Endometrial microvascular endothelial cells (primary cell): ENCODE results near the gene KLF6. TPM values are rescaled to one million over a fixed set of nuclear protein-coding genes. Genes with fewer than 3 reads are reported as not detected.

ENCODE experiments used
- in situ Hi-C: cut with HindIII; loops from 2 replicates; pipeline ENCODE4 v1.10.0; 2017; ENCODE audit warnings: low sequenced_read_pairs, low pct_unique_long_range_greater_than_20kb; ENCODE audit errors: inconsistent ontology term
- total RNA-seq: library from RNA; depleted of rRNA; stranded (reverse); fragments of >200 nt; gene quantifications from one replicate; pipeline ENCODE4 v1.2.3, GENCODE V29; 2015; ENCODE audit errors: inconsistent ontology term

The KLF6 gene
- total RNA-seq, 1 donor from 2014 or later = 56.8 TPM

- in situ Hi-C loops = no loop called here
Measured at GRCh38 chr10:3813986-3814837, 29.2 kb upstream of the KLF6 start.

- in situ Hi-C loops = no loop called here
Measured at GRCh38 chr10:3813267-3813666, 28.3 kb upstream of the KLF6 start.

DNA sequence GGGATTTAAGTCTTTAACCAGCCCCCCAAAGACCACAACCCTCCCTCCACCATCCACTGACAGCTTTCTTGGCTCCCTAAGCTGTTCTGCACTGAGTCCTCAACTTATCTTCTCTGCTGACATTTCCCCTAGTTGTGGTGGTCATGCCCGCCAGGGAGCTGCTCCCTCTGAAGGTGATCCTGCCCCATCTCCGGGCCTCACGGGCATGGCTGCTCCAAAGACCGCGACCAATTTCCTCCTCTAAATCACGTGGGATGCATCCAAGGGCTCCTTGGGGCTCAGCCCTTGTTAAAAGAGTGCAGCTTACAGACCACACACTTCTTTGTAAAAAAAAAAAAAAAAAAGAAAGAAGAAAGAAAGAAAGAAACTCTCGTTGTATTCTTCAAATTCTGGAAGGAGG is 27.1 kb upstream of the KLF6 start:
- in situ Hi-C loops = no loop called here

DNA sequence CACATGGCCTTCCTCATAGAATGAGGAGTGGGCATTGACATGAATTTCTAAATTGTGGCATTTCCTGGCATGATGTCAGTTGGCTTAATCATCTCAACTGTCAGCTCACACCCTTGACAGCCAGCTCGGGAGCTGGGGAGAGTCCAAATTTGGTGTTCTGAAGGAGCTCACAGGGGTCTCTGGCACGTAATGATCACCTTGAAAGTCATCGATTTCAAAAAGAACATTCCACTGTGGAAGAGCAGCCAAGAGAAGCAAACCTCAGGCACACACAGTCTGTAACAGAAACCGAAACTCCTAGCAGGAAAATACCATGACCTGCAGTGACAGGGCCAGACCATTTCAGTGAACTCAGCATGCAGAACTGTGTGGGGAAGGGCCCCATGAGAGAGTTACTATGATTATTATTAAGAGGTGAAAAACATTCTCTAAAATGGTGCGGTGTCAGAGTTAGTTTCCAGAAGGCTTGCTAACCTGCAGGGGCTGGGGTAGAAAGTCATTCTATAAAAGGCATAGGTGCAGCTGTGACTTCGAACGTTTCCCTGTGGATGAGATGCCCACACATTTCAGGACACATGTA is 26.4 kb upstream of the KLF6 start:
- in situ Hi-C loops = no loop called here

DNA sequence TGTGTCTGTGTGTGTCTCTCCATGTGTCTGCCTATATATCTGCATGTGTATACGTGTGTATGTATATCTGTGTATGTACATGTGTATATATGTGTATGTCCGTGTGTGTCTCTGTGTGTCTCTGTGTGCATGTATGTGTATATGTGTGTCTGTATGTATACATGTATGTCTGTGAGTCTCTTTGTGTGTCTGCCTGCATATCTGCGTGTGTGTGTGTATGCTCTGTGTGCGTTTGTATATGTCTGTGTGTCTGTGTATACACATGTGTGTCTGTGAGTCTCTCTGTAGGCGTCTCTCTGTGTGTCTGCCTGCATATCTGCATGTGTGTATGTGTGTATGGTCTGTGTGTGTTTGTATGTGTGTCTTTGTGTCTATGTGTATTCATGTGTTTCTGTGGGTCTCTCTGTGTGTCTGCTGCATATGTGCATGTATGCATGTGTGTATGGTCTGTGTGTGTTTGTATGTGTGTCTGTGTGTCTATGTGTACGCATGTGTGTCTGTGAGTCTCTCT is 23.7 kb upstream of the KLF6 start:
- in situ Hi-C loops = no loop called here

- in situ Hi-C loops = no loop called here
Measured at GRCh38 chr10:3807928-3808496, 23.0 kb upstream of the KLF6 start.

DNA sequence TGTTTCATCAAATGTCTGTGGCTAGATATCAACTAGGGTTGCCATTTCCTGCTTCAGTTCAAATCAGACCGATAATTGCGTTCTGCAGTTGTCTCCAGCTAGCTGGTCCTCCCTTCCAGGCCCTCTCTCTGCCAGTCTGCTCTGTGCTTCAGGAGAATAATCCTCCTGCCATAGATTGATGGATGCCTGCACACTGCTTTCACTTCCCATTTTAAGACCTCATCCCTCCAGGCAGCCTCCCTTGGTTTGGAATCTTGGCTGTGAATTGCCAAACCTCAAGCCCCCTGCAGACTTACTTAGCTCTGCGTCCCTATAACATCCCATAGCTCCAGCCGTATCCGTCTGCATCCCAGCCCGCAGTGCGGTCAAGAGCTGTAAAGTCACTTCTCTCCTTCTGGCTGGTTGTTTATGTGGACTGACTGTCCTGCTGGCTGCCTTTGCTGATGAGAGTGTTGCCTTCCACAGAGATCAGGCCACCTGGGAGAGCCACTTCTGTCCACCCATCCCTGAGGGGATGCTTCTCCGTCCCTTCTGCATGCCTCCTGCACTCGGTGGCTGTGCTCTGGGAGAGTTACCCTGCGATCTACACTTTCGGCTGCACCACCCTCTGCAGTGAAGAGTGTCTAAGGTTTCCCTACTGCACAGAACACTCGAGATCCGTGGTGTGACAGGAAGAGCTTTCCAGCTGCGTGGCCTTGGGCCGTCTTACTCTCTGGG is 22.4 kb upstream of the KLF6 start:
- in situ Hi-C loops = no loop called here

- in situ Hi-C loops = no loop called here
Measured at GRCh38 chr10:3806603-3807002, 21.6 kb upstream of the KLF6 start.

- in situ Hi-C loops = no loop called here
Measured at GRCh38 chr10:3805791-3806461, 20.9 kb upstream of the KLF6 start.

DNA sequence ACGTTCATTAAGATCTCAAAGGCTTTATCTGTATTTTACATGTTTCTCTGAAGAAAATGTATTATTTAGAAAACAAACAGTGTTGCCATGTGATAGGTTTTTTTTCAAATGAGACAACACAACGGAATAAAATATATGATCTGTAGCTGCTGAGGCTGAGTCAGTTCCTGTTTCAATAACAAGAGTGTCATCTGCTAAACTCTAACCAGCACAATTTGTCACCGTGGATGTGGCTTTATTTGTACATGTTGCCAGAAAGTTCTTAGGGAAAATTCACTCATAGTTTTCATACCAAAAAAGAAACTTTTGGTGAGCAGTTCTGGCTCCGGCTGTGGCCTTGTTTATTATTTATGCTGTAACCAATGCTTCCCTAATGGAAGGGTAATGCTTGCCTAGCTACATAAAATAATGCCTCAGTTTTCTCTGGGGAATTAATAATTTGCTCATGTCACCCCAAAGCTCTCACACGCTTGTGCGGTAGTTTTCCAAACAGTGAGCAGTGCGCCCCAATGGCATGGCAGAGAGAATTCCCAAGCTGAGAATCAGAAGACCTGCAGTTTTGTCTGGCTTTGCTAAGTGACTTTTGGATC is 20.3 kb upstream of the KLF6 start:
- in situ Hi-C loops = no loop called here

GRCh38 chr10:3803927-3804741 is 19.1 kb upstream of the KLF6 start:
- in situ Hi-C loops = no loop called here

- in situ Hi-C loops = no loop called here
Measured at GRCh38 chr10:3803295-3803926, 18.4 kb upstream of the KLF6 start.

DNA sequence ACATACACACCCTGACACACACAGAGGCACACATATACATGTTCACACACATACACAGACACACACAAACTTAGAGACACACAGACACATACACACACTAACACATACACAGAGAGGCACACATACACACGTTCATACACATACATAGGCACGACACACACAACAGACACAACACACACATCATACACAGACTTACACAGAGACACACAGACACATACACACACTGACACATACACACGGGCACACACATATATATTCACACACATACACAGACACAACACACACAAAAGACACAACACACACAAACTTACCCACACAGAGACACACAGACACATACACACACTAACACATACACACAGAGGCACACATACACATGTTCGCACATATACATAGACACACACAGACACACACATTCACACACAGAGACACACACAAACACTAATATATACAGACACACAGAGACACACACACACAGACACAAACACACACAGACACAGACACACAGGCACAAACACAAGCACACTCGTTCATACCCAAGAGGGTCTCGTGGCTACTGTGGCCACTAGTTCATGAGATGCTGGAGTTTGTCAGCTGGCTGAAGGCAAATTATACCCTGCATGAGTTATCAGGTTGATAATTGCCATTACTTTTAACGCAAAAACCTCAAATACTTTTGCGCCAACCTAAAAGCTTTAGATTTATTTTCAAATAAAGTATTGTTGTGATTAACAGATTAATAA is 17.7 kb upstream of the KLF6 start:
- in situ Hi-C loops = no loop called here

- in situ Hi-C loops = no loop called here
Measured at GRCh38 chr10:3801558-3802192, 16.7 kb upstream of the KLF6 start.

DNA sequence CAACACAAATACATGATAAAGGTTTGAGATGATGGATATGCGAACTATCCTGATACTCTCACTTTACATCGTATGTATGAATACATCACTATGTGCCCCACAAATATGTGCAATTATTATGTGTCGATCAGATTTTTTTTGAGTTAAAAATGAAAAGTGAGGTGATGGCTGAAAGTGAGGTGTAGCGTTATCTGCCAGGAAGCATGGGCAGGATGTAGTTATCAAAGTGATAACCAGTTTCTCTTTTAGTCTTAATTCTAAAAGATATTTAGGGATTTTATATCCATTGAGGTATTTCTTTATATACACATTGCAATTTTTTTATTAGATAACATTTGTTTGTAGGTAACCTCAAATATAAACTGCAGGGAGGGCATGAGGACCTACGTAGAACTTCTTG is 15.6 kb upstream of the KLF6 start:
- in situ Hi-C loops = no loop called here

DNA sequence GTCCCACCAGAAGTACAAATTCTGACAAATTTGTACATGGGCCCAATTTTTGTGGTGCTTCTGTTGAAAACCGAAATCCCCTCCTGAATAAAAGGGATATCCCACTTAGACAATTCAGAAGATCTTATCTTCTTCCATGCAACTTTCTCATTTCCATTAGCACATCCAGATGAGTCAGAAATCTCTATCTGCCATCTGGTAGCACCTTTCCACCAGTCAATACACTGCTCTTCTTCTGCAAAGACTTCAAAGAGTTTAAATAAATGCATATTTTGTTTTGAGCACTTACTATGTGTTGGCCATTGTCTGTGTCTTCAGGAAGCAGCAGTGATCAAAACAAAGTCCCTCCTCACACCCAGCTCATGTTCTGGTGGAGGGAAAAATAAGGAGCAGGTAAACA is 12.7 kb upstream of the KLF6 start:
- in situ Hi-C loops = no loop called here
